MCF 10A (cell line): ENCODE measurements around the gene VWF. TPM values are rescaled to one million over a fixed set of nuclear protein-coding genes. Genes with fewer than 3 reads are reported as not detected.

Experiments used
- BruUV-seq: library from RNA; stranded (reverse); fragments of 400-500 nt; replicated peaks from 2 replicates; lab custom pipeline; 2021; lab: Mats Ljungman, UMichigan
- CTCF ChIA-PET: fragments of 300-600 bp; sonication (Branson Sonifier 250); formaldehyde crosslinking; extraction: SDS; loops from one replicate; lab custom pipeline; 2021; ENCODE audit warnings: antibody characterized with exemption, inconsistent platforms; lab: Yijun Ruan, JAX
- POLR2A ChIA-PET: fragments of 300-600, 350-650 bp; sonication (Branson Sonifier 250); formaldehyde crosslinking; extraction: SDS; loops from one replicate; lab custom pipeline; 2020; ENCODE audit warnings: antibody characterized with exemption, inconsistent platforms; lab: Yijun Ruan, JAX
- DNase-seq: peaks from one replicate; pipeline ENCODE4 v3.0.0-alpha.2; 2018; ENCODE audit not compliant: unreplicated experiment
- H3K27ac Mint-ChIP-seq: one replicate; pipeline ENCODE4 v1.8.0; 2022; ENCODE audit warnings: mild to moderate bottlenecking, low read depth, mixed read lengths; ENCODE audit not compliant: unreplicated experiment
- H3K27me3 Mint-ChIP-seq: one replicate; pipeline ENCODE4 v1.8.0; 2022; ENCODE audit warnings: mixed read lengths; ENCODE audit not compliant: insufficient read depth, unreplicated experiment
- H3K36me3 Mint-ChIP-seq: one replicate; pipeline ENCODE4 v1.8.0; 2022; ENCODE audit warnings: mild to moderate bottlenecking, moderate library complexity, mixed read lengths; ENCODE audit not compliant: insufficient read depth, unreplicated experiment
- H3K4me1 Mint-ChIP-seq: one replicate; pipeline ENCODE4 v1.8.0; 2022; ENCODE audit warnings: mixed read lengths; ENCODE audit not compliant: insufficient read depth, unreplicated experiment
- H3K4me3 Mint-ChIP-seq: one replicate; pipeline ENCODE4 v1.8.0; 2022; ENCODE audit warnings: mild to moderate bottlenecking, moderate library complexity, mixed read lengths; ENCODE audit not compliant: unreplicated experiment
- H3K9me3 Mint-ChIP-seq: one replicate; pipeline ENCODE4 v1.8.0; 2022; ENCODE audit warnings: mixed read lengths; ENCODE audit not compliant: unreplicated experiment
- intact Hi-C: fragments of 100-400 bp; cut with micrococcal nuclease; formaldehyde crosslinking; loops from 2 replicates; pipeline ENCODE4 v1.14.1; 2022
- total RNA-seq: library from RNA; stranded (reverse); gene quantifications from 2 replicates; pipeline ENCODE4 v1.2.3, GENCODE V29; 2022
- TF ChIP-seq, protein P1 (sequence below): fragments of 200-600 bp; IDR thresholded peaks from one replicate; pipeline ENCODE4 v1.8.0; 2022; ENCODE audit warnings: antibody characterized with exemption, mild to moderate bottlenecking; ENCODE audit not compliant: unreplicated experiment

Gene VWF
- total RNA-seq, 1 experiment from 2014 or later: not detected

DNA sequence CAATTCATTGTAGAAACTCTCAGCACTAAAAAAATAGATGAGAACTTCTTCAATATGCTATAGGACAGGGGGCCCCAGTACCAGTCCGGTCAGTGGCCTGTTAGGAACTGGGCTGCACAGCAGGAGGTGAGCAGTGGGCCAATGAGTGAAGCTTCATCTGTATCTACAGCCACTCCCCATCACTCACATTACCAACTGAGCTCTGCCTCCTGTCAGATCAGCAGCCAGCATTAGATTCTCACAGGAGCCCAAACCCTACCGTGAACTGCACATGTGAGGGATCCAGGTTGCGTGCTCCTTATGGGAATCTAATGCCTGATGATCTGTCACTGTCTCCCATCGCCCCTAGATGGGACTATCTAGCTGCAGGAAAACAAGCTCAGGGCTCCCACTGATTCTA is 163.7 kb downstream of the VWF start:
- Mint-ChIP-seq H3K27ac (no peak overlapping the region), H3K4me3 (no peak overlapping the region), H3K36me3 (no peaks in the 10 kb centered on the region), H3K9me3 (no peaks in the 10 kb centered on the region), H3K27me3 (peaks cover 76% of the 10 kb centered on the region), H3K4me1 (no peaks in the 10 kb centered on the region)
- intact Hi-C loops: no loop called here
- no peak for DNase-seq
- BruUV-seq: no TSS peak
- POLR2A ChIA-PET: no interaction called here
- TF ChIP-seq, protein P1, sequence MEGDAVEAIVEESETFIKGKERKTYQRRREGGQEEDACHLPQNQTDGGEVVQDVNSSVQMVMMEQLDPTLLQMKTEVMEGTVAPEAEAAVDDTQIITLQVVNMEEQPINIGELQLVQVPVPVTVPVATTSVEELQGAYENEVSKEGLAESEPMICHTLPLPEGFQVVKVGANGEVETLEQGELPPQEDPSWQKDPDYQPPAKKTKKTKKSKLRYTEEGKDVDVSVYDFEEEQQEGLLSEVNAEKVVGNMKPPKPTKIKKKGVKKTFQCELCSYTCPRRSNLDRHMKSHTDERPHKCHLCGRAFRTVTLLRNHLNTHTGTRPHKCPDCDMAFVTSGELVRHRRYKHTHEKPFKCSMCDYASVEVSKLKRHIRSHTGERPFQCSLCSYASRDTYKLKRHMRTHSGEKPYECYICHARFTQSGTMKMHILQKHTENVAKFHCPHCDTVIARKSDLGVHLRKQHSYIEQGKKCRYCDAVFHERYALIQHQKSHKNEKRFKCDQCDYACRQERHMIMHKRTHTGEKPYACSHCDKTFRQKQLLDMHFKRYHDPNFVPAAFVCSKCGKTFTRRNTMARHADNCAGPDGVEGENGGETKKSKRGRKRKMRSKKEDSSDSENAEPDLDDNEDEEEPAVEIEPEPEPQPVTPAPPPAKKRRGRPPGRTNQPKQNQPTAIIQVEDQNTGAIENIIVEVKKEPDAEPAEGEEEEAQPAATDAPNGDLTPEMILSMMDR: no peak
- CTCF ChIA-PET: no interaction called here

GRCh38 chr12:5956987-5957386 is 167.5 kb downstream of the VWF start:
- no peak for DNase-seq
- no peak overlapping the region for H3K4me3 Mint-ChIP-seq
- no peak overlapping the region for H3K27ac Mint-ChIP-seq
- TF ChIP-seq, protein P1: no peak
- ChIA-PET CTCF (interaction anchor here (1.0 to 2.0 kb wide), 3 partner anchors 8 to 31 kb away, joined by 4 to 11 read pairs (median 4); no protein-coding TSS in a partner anchor), POLR2A (no interaction called here)
- no TSS peak for BruUV-seq
- H3K27me3 Mint-ChIP-seq: peaks cover 85% of the 10 kb centered on the region
- intact Hi-C loops: no loop called here
- no peaks in the 10 kb centered on the region for H3K4me1 Mint-ChIP-seq
- no peaks in the 10 kb centered on the region for H3K9me3 Mint-ChIP-seq
- H3K36me3 Mint-ChIP-seq: no peaks in the 10 kb centered on the region

- POLR2A ChIA-PET: no interaction called here
- Mint-ChIP-seq H3K27me3 (peaks cover 83% of the 10 kb centered on the region), H3K4me1 (no peaks in the 10 kb centered on the region), H3K4me3 (no peak overlapping the region), H3K27ac (no peak overlapping the region), H3K36me3 (no peaks in the 10 kb centered on the region), H3K9me3 (no peaks in the 10 kb centered on the region)
- CTCF ChIA-PET: interaction anchor here (0.6 to 4.3 kb wide), 2 partner anchors 10 to 187 kb away, joined by 3 to 34 read pairs; no protein-coding TSS in a partner anchor
- BruUV-seq: no TSS peak
- intact Hi-C loops: no loop called here
- no peak for DNase-seq
- TF ChIP-seq, protein P1: no peak
Measured at GRCh38 chr12:5954661-5955060, 169.8 kb downstream of the VWF start.

- Mint-ChIP-seq H3K4me3 (no peak overlapping the region), H3K27ac (no peak overlapping the region), H3K4me1 (no peaks in the 10 kb centered on the region), H3K27me3 (peaks cover 83% of the 10 kb centered on the region), H3K9me3 (no peaks in the 10 kb centered on the region), H3K36me3 (no peaks in the 10 kb centered on the region)
- TF ChIP-seq, protein P1: no peak
- intact Hi-C loops: no loop called here
- DNase-seq: no peak
- CTCF ChIA-PET: interaction anchor here (0.6 to 4.3 kb wide), 2 partner anchors 11 to 187 kb away, joined by 3 to 34 read pairs; no protein-coding TSS in a partner anchor
- BruUV-seq: no TSS peak
- POLR2A ChIA-PET: no interaction called here
Measured at GRCh38 chr12:5953835-5954586, 170.5 kb downstream of the VWF start.
